ENCODE data around the gene EDARADD. TPM values are rescaled to one million over a fixed set of nuclear protein-coding genes. Genes with fewer than 3 reads are reported as not detected.
"Not testable (repeated sequence)": the region's sequence is repeated elsewhere in the genome, so short reads cannot be mapped to it uniquely, and the experiment has no call there.

Gene EDARADD
- total RNA-seq, 1 donor from 2014 or later = not detected

DNA sequence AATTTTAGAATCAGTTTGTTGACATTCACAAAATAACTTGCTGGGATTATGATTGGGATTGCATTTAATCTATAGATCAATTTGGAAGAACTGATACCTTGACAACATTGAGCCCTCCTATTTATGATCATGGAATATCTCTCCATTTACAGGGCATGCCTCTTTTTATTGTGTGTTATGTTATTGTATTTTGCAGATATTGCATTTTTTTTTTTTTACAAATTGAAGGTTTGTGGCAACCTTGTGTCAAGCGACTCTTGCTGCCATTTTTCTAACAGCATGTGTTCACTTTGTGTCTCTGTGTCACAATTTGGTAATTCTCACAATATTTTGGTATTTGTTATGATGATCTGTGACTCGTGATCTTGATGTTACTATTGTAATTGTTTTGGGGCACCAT, 46.3 kb downstream of the EDARADD start:
- DNase-seq = no peak

GRCh38 chr1:236450779-236451178, 56.7 kb downstream of the EDARADD start:
- DNase-seq = no peak

DNA sequence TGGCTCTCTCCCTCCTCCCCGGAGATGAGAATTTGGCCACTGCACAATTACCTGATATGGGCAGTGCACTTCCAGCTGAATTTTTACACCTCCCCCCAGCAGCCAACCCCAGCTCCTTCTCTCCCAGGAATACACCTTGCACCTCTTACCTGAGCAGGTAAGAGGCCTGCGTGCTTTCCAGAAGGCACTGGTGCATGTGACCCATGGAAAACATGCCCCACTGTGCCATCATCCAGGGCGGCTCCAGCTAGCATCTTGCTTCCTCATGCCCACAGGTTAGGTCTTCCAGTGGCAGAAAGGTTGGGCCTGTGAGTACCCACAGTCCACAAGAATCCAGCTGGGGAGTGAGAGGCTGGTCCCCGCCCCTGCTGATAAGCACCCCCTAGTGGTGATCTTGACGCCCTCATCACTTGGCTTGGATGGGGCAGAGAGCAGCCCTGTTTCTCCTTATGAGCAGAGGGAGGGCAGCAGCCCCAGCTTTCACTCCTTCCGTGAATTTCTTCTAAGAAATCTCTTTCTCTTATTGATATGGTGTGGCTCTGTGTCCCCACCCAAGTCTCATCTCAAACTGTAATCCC, 57.8 kb downstream of the EDARADD start:
- peak; percentile 51 for DNase-seq

- no peak for DNase-seq
Measured at GRCh38 chr1:236455243-236455642, 61.2 kb downstream of the EDARADD start.

- no peak for DNase-seq
Measured at GRCh38 chr1:236457775-236458174, 63.7 kb downstream of the EDARADD start.

DNA sequence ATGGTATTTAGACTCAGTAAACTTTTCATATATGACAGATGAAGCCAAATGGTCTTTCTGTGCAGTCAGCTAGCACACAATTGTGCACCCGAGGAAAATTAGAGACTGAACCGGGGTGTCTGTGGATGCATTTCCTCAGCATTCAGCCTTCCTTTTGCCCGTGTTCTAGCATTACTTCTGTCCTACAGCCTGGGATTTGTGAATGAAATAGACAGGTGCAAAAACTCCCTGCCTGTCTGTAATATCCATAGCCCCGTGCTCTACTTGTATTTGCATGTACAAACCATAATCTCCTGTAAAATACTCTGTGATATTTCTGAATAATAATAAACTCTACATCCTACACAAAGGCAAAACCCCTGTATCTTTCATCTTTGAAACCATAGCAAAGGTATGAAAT, 64.9 kb downstream of the EDARADD start:
- DNase-seq = no peak

- no peak for DNase-seq
Measured at GRCh38 chr1:236460103-236460502, 66.0 kb downstream of the EDARADD start.

DNA sequence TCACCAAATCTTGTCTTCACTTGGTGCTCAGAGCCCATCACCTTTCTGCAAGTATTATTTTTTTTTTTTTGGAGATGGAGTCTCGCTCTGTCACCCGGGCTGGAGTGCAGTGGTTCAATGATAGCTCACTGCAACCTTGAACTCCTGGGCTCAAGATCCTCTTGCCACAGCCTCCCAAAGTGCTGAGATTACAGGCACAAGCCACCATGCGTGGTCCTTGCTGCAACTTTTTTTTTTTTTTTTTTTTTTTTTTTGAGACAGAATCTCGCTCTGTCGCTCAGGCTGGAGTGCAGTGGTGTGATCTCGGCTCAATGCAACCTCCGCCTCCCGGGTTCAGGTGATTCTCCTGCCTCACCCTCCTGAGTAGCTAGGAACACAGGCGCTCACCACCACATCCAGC, 70.1 kb downstream of the EDARADD start:
- not testable (repeated sequence) for DNase-seq

GRCh38 chr1:236465231-236465958, 71.3 kb downstream of the EDARADD start:
- DNase-seq = no peak

DNA sequence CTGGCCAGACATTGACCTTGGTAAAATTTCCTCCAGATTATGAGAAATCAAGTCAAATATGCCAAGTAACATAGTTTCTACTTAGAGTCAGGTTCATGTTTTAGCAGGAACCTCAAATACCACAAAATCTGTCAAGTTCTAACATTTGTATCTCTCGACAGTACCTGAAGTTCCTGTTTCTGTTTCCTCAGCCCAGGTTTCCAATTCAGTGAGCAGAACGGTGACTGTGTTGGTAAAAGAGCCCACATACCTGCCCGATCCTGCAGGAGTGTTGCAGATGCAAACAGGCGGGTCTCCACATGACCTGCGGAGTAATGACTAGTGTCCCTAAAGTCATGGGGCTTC, 71.8 kb downstream of the EDARADD start:
- DNase-seq = no peak

- DNase-seq = no peak
Measured at GRCh38 chr1:236467327-236467641, 73.2 kb downstream of the EDARADD start.

DNA sequence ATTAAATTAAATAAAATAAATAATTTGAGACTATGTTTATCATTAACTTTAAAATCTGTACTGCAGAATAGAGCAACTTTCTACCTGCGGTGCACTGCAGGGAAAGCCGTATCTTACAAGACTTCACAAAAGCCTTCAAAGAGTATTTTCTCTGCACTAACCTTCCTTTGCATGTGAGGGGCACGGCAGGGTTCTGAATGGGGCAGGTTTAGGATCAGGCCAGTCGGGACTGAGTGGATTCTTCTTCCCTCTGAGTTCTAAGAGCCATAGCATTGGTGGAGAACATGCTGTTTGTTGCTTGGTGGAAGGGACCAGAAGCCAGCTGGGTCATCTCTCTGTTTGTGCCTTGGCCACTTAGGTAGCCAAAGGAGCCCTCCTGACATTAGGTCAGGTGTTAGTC, 74.5 kb downstream of the EDARADD start:
- DNase-seq = no peak

DNA sequence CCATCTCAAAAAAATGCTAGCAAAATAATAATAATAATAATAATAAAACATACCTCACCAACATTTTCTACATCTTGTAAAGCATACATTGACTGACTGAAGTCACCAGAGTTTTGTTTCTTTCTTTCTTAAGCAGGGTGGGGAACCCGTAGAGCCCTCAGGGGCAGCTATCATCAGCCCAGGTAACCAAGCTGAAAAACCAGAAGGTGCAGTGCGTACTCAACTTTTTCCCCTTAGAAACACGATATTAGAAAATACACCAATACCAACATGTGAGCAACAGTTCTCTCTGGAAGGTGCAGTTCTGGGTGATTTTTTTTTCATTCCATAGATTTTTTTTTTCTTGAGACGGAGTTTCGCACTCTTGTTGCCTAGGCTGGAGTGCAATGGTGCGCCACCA, 75.4 kb downstream of the EDARADD start:
- no peak for DNase-seq

DNA sequence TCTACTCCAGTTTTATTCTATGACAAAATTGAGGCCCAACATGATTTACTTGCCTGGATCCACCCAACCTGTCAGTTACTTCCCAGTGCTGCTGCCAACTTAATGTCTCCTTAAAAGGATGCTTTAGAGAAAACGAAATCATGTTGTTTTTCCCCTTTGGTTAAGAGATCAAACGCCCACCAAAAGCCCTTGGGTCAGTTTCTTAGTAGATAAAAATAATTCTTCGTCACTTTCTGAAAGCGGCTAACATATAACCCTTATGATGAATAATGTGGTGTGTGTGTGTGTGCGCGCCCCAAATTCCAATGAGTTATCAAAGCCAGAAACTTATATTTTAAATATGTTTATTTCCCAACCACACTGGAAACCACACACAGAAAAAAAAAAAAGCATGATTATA, 77.0 kb downstream of the EDARADD start:
- DNase-seq = no peak

DNA sequence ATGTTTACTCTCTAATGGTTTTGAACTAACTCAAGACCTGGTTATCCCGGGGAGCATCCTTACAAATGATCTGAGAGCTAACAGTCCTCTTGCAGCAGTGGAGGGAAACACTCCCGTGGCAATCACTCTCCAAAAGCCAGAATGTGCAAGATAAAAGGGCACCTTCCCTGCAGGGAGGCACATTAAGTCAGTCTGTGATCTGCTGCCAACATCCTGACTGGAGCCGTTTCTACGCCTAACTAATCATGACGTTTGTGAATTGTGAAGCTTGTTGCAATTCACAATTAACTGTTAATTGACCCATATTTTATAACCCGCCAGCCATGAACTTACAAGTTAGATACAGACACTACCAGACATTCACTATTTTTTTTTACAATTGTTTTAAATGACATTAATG, 77.6 kb downstream of the EDARADD start:
- no peak for DNase-seq

GRCh38 chr1:236472850-236473788, 79.0 kb downstream of the EDARADD start:
- no peak for DNase-seq

DNA sequence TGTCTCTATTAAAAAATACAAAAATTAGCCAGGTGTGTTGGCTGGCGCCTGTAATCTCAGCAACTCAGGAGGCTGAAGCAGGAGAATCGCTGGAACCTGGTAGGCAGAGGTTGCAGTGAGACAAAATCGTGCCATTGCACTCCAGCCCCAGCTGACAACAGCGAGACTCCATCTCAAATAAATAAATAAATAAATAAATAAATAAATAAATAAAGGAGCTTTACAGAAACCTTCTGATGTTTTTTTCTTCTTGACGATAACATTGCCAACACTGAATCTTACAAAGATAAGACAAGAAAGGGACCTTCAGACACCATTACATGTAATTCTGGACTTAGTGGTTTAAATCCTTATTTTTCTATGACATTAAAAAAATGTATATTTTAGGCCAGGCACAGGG, 81.9 kb downstream of the EDARADD start:
- no peak for DNase-seq

- DNase-seq = no peak
Measured at GRCh38 chr1:236480758-236481436, 86.8 kb downstream of the EDARADD start.

DNA sequence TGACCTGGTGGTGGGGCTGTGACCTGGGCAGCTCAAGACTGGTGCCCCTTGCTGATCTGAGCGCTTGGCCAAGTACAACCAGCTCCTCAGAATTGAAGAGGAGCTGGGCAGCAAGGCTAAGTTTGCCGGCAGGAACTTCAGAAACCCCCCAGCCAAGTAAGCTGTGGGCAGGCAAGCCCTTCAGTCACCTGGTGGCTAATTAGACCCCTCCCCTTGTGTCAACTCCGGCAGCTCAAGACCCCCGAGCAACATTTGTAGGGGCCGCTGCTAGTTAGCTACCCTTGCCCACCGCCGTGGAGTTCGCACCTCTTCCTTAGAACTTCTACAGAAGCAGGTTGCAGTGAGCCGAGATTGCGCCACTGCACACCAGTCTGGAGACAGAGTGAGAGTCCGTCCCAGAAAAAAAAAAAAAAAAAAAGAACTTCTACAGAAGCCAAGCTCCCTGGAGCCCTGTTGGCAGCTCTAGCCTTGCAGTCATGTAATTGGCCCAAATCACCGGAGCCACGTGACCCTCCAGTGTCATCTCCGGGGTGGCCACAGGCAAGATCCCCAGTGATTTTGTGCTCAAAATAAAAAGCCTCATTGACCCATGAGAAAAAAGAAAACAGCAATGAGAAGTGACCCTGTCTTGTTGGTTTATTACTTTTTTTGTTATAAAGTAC, 90.4 kb downstream of the EDARADD start:
- DNase-seq = no peak

GRCh38 chr1:236486356-236487002, 92.4 kb downstream of the EDARADD start:
- no peak for DNase-seq

DNA sequence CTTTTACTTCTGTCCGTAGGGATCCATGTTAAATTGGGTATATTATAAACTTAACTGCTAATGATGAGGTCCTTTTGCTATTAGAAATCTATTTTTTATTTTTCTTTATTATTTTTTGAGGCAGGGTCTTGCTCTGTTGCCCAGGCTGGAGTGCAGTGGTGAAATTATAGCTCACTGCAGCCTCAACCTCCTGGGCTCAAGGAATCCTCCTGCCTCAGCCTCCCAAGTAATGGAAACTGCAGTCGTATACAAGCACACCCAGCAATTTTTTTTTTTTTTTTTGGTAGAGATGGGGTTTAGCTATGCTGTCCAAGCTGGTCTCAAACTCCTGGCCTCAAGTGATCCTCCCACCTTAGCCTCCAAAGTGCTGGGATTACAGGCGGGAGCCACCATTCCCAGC, 95.1 kb downstream of the EDARADD start:
- not testable (repeated sequence) for DNase-seq

GRCh38 chr1:236489710-236490377, 95.8 kb downstream of the EDARADD start:
- peak; percentile 74 for DNase-seq

All from dermis blood vessel endothelial cell (primary cell).